Middle frontal gyrus (tissue), 1 donor: ENCODE data around the gene CELF6.
A peak's percentile ranks its signal among the peaks of the same experiment; 100 is the strongest.

Source experiments
- DNase-seq: peaks from one replicate; pipeline ENCODE4 v3.0.0-alpha.2; 2015; ENCODE audit warnings: low spot score; ENCODE audit errors: extremely low spot score

CELF6 gene

GRCh38 chr15:72319985-72320671, at the start of gene CELF6:
CELF6 (minus strand) TSS chr15:72320157; CDS start chr15:72319874, 283 bp downstream.
- DNase-seq: peak; percentile 56

DNA sequence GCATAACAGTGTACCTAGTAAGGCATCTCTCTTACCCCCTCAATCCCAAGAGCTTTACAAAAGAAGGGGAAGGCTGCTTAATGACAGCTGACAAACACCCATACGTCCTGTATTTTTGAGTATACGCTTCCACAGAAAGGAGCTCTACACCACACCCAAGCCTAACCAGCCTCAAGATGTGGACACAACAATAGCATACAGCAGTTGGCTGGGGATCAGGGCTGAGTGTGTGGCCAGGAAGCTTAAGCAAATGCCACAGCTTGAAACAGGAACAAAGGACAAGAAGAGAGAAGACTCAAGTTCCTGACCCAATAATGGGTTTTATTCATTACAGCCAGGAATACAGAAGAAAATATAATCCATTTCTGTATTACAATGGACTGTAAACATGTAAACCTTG, 48.9 kb upstream of the CELF6 start:
- no peak for DNase-seq

DNA sequence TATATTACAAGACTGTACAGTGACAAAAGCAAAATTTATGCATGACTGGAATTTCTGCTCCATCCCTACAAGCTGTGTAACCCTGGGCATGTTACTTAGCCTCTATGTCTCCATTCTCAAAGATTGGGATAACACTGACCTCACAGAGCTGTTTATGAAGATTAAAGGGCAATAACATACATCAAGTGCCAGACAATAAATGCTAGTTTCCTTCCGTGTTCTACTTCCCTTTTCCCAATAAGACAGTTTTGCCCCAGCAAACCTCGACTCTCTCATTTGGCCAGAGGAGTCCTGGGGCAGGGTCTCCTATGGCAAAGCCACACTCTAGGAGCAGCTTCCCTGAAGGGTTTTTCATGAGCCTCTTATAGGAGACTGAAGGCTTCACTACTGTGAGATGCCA, 48.4 kb upstream of the CELF6 start:
- no peak for DNase-seq

GRCh38 chr15:72365844-72366243, 45.9 kb upstream of the CELF6 start:
- DNase-seq: no peak

DNA sequence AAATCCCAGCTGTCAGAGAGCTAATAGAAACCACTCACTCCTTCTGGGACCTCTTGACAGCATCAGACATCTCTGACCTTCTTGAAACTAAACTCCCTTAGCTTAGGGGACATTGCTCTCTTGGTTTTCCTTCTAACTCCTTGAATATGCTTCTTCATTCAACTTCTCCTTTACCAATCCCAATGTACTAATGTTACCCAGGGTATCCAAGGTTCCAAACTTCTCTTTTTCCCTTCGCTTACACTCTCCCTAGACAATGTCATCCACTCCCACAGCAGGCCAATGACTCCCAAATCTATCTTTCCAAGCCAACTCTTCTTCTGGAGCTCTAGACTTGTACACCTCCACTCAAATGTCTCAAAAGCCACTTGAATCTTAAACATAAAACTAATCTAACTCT, 41.2 kb upstream of the CELF6 start:
- DNase-seq: no peak

DNA sequence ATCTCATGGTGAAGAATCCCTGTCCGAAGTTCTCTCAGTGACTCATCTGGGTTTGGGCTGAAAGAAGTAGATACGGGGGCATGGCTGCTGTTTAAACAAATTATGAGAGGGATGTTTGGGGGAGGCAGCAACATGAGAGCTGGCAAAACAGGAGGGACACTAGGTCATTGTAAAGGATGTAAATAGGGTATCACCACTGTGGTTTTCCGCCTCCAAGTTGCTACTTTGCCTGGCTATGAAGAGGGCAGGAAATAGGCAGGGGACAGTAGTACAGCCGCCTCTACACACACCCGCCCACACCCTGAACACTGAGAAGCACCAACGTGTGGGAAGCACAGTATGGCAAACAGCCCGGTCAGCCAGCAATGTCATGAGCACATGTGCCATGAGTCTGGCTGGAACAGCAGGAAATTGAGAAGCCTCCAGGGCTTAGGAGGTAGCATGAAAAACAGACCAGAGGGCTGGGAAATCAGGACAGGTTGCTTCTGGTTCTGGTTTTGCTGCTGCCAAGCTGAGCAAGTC, 38.8 kb upstream of the CELF6 start:
- peak; percentile 24 for DNase-seq

GRCh38 chr15:72358121-72358520, 38.2 kb upstream of the CELF6 start:
- DNase-seq: no peak

DNA sequence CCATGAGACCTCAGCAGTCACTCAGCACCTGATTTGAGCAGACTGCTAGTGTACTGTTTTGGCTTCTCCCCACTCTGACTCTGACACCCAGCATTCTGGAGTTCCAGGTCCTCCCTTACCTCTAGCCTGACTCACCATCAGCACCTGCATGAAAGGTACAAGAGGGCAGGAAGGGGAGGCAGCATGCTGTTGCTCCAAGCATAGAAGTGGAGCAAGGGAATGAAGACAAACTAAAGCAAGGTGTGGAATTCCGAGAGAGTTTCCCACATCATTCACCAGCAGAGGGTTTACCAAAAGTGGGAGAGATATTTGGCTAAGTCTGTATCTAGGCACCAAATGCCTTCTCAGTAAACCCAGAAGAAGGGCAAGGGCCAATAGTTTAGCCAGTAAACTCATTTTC, 34.5 kb upstream of the CELF6 start:
- no peak for DNase-seq

DNA sequence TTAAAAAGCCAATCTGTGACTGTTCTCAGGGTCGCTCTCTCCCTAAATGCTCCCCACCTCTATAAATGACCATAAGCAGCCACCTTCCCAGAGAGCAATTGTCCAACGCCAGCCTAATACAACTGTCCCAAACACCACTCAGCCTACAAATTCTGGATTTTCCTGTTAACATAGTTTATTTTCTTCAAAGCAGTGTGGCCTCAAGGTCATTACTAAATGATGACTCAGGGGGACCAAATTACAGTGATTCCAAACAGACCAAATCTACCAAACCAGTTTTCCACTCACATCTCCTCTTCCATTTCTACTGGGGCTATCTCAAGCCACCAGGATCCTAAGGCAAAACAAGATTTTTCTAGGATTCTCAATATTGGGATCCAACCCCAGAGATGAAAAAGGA, 33.3 kb upstream of the CELF6 start:
- DNase-seq: no peak

DNA sequence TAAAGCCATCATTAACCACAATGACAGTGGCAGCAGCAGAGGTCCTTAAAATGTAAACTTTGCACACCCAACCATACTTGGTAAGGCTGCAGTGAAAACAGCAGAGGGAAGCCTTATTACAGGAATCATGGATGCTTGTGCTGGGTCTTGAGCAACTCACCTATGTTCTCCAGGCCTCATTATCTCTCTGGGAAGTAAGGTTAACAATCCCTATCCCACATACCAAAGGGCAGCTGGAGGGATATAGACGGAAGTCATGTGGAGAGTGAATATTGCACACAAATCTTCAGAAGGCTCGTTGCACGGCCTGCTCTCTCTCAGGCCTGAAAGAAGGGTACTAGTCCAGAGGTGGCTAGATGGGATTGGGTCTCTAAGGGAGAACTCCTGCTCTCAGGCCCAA, 25.8 kb upstream of the CELF6 start:
- DNase-seq: no peak

GRCh38 chr15:72345280-72345679, 25.3 kb upstream of the CELF6 start:
- no peak for DNase-seq

GRCh38 chr15:72344602-72345001, 24.6 kb upstream of the CELF6 start:
- no peak for DNase-seq

DNA sequence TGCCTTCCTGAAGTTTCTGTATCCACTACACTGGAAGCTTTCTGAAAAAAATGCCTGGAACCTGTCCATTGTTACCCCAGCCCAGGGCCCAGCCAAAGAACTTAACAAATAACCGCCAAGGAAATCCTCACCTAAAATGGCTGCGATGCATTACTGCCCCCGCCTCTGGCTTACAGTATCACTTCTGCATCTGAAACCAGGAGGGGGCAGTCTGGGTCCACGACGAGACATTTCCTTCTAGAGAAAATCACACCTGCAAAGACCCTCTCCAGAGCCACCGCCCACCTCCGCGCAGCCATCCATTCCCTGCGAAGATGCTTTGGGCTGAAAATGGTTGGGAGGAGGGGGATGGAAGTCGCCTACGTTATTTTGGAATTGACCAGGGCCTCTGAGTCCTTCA, 22.4 kb upstream of the CELF6 start:
- DNase-seq: no peak

DNA sequence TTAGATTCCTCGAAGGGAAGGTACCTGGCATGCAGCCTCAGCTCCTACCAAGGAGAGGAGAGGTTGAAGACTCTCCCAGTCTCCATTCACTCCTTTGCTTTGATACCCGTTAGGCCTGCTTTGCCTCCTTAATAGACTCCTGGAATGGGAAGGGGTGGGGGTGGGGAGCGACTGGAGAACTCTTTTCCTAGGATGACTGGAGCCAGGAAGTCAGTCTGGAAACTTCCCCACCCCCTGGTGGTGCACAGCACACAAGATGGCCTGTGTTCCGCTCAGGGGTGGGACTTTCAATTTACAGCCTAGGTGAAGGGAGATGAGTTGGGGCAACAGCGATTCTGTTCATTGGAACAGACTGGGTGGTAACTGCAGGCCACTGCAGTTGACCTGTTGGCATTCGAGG, 21.4 kb upstream of the CELF6 start:
- DNase-seq: no peak

DNA sequence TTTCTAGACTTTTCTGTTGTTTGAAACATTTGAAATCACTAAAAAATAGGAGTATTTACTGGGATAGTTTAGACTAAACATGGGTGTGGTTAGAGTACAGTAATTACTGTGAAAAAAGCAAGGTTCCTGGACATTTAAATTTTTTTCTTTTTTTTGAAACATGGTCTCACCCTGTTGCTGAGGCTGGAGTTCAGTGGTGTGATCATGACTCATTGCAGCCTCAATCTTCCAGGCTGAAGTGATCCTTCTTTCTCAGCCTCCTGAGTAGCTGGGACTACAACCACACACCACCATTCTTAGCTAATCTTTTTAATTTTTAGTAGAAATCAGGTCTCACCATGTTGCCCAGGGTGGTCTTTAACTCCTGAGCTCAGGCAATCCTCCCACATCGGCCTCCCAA, 20.4 kb upstream of the CELF6 start:
- no peak for DNase-seq

- peak; percentile 36 for DNase-seq
Measured at GRCh38 chr15:72339777-72340177, 19.8 kb upstream of the CELF6 start.

GRCh38 chr15:72338617-72339321, 18.8 kb upstream of the CELF6 start:
- DNase-seq: no peak

DNA sequence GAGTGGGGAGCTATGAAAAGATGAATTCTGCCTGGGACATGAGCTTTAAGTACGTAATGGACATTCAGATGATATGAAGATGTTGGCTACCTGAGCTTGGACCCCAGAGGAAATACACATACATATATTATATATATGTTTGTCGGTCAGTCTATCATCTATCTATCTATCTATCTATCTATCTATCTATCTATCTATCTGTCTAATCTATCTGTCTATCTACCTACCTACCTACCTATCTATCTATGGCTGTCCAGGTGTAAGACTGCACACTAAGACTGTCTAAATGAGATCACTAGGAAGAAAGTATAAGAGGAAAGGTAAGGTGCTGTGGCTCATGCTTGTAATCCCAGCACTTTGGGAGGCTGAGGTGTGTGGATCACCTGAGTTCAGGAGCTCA, 18.2 kb upstream of the CELF6 start:
- DNase-seq: no peak

DNA sequence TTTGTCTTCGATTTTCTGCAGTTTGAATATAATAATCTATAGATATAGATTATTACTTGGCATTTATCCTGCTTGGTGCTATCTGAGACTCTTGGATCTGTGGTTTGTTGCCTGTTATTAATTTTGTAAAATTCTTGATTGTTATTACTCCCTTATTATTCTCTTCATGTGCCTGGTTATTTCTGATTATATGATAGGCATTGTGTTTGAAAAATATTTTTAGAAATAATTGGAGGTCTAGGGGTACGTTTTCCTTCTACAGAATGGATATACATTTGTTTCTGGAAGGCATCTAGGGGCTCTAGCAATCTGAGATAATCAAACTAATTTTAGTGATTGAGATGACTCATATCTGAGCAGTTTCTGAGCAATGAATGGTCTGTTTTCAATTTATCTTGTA, 14.9 kb upstream of the CELF6 start:
- DNase-seq: no peak

- DNase-seq: no peak
Measured at GRCh38 chr15:72331021-72331420, 11.1 kb upstream of the CELF6 start.

GRCh38 chr15:72323752-72324151, 3.8 kb upstream of the CELF6 start:
- DNase-seq: no peak

DNA sequence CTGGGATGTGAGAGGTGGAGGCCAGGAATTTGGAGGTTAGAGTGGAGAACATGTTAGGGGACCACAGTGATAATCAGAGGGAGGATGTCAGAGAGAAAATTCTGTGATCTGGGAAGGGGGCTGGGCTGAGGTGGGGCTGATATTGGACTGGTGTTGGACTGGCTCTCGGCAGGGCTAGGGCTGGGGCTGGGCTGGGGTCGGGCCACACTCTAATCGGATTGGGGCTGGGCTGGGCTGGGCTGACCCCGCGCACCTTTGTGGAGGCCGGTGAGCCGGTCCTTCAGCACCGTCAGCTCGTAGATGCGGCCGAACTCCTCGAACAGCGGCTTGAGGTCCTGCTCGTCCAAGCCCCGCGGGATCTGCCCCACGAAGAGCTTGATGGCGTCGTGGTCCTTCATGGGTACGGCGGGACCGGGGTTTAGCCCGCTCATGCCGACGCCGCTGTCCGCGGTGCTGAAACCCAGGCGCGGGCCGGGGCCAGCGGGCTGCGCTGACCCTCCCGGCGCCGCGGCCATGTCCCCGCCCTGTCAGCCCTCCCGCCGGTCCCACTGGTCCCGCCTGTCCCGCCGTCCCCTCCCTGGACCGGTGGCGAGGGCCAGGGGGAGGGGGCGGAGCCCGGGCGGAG, 485 bp downstream of the CELF6 start:
- DNase-seq: no peak
